ENCODE data around the gene SYNGR3. TPM values are rescaled to one million over a fixed set of nuclear protein-coding genes. Genes with fewer than 3 reads are reported as not detected.
A peak's percentile ranks its signal among the peaks of the same experiment; 100 is the strongest.

Gene SYNGR3
- polyA plus RNA-seq, 1 experiment: 1.8 TPM

DNA sequence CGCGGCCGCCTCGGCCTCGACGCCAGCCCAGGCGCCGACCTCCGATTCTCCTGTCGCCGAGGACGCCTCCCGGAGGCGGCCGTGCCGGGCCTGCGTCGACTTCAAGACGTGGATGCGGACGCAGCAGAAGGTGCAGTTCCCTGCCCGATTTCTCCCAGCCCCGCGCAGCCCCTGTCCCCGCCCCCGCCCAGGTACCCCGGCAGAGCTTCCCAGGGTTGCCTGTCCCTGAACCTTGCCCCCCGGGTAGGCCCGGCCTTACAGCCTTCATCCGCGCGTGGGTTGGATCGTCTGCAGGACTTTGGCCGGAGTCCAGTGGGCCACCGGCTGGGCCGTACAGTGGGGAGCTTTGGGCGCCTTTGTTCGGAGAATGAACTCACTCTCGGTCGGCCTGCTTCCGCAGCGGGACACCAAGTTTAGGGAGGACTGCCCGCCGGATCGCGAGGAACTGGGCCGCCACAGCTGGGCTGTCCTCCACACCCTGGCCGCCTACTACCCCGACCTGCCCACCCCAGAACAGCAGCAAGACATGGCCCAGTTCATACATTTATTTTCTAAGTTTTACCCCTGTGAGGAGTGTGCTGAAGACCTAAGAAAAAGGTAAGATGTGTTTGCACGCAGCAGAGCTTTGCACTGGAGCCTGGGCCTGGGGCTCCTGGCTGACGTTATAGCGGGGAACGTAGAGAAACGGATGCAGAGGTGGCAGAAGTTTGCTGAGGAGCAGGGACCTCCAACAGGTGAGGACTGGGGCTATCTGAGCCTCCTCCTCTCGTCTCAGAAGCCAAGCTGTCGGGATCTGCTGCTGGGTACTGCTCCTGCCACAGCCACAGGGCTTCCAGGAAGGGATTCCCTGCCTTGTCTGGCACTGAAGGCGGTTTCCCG, 5.2 kb upstream of the SYNGR3 start:
- no peak for DNase-seq (ENCODE audit: low read depth, low spot score)
- CTCF ChIA-PET: interaction anchor here (0.9 to 3.7 kb wide), 2 partner anchors 19 to 156 kb away, joined by 3 to 17 read pairs; no protein-coding TSS in a partner anchor
- POLR2A ChIA-PET: interaction anchor here (0.6 to 2.0 kb wide), 6 partner anchors 13 to 926 kb away, joined by 3 to 20 read pairs (median 4); partner anchors contain the start of genes ECI1, RPS2, TBL3 and TRAF7

DNA sequence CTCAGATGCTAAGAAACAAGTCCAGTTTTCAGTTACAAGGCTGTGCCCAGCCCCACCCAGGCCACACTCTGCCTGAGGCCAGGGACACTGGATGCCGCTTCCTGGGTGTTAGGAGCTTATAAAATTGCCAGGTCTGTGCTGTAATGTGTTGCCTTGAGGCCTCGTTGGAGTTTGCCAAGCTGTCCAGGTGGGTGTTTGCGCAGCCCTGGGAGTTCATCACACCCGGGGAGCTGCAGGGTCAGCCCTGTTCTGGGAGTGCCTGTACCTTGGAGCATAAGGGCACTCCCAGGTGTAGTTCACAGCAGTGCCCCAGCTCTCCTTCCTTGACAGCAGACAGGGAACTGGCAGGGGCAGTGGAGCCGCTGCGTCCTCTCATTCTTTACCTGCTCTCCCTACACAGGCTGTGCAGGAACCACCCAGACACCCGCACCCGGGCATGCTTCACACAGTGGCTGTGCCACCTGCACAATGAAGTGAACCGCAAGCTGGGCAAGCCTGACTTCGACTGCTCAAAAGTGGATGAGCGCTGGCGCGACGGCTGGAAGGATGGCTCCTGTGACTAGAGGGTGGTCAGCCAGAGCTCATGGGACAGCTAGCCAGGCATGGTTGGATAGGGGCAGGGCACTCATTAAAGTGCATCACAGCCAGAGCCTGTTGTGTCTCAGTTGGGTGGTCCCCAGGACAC, 4.2 kb upstream of the SYNGR3 start:
- TF ChIP-seq, protein P1, sequence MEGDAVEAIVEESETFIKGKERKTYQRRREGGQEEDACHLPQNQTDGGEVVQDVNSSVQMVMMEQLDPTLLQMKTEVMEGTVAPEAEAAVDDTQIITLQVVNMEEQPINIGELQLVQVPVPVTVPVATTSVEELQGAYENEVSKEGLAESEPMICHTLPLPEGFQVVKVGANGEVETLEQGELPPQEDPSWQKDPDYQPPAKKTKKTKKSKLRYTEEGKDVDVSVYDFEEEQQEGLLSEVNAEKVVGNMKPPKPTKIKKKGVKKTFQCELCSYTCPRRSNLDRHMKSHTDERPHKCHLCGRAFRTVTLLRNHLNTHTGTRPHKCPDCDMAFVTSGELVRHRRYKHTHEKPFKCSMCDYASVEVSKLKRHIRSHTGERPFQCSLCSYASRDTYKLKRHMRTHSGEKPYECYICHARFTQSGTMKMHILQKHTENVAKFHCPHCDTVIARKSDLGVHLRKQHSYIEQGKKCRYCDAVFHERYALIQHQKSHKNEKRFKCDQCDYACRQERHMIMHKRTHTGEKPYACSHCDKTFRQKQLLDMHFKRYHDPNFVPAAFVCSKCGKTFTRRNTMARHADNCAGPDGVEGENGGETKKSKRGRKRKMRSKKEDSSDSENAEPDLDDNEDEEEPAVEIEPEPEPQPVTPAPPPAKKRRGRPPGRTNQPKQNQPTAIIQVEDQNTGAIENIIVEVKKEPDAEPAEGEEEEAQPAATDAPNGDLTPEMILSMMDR (IDR thresholded peaks at IDR 0.05; ENCODE audit: low read depth, low read length): no peak
- CTCF ChIA-PET: interaction anchor here (1.1 to 3.7 kb wide), 2 partner anchors 18 to 155 kb away, joined by 3 to 17 read pairs; no protein-coding TSS in a partner anchor
- peaks cover 3% of the 10 kb centered on the region; the same call in 1 of the 2 replicates for H3K9me3 ChIP-seq (ENCODE audit: control insufficient read depth, insufficient read depth, low read length)
- POLR2A ChIA-PET: interaction anchor here (1.5 to 1.8 kb wide), 2 partner anchors 21 kb away, joined by 4 to 20 read pairs; partner anchors contain the start of gene RPS2
- no peak overlapping the region for H3K27ac ChIP-seq (ENCODE audit: low read depth, low read length)
- DNase-seq (ENCODE audit: low read depth, low spot score): no peak
- peaks cover 33% of the 10 kb centered on the region for H3K27me3 ChIP-seq (ENCODE audit: control insufficient read depth, insufficient read depth, low read length)
- H3K4me3 ChIP-seq (ENCODE audit: low read depth, low read length): peak overlapping the region; percentile 74

More for the DNA sequence above, 5.2 kb upstream of the SYNGR3 start:
- peak overlapping the region; percentile 74 for H3K4me3 ChIP-seq (ENCODE audit: low read depth, low read length)
- peaks cover 39% of the 10 kb centered on the region for H3K27me3 ChIP-seq (ENCODE audit: control insufficient read depth, insufficient read depth, low read length)
- H3K9me3 ChIP-seq (ENCODE audit: control insufficient read depth, insufficient read depth, low read length): peaks cover 3% of the 10 kb centered on the region; the same call in 1 of the 2 replicates
- no peak overlapping the region for H3K27ac ChIP-seq (ENCODE audit: low read depth, low read length)
- TF ChIP-seq, protein P1 (IDR thresholded peaks at IDR 0.05; ENCODE audit: low read depth, low read length): no peak

DNA sequence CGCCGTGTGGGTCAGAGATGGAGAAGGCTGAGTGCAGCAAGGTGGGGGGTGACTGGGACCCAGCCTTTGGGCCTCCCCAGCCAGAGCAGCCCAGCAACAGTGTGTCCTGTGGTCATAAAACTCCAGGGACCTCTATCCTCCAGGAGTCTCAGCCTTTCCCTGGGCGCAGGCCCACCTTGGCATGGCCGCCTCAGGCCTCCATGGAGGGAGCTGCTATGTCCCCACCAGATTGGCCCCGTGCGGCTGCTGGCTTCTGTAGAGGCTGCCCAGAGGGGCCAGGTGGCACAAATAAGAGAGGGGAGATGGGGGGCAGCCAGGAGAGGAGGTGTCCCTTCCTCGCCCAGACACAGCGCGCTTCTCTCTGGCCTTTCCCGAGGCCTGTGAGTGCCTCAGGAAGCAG, 2.6 kb upstream of the SYNGR3 start:
- H3K27ac ChIP-seq (ENCODE audit: low read depth, low read length): no peak overlapping the region
- peaks cover 3% of the 10 kb centered on the region; the same call in 1 of the 2 replicates for H3K9me3 ChIP-seq (ENCODE audit: control insufficient read depth, insufficient read depth, low read length)
- TF ChIP-seq, protein P1 (IDR thresholded peaks at IDR 0.05; ENCODE audit: low read depth, low read length): no peak
- H3K27me3 ChIP-seq (ENCODE audit: control insufficient read depth, insufficient read depth, low read length): peaks cover 29% of the 10 kb centered on the region
- POLR2A ChIA-PET: no interaction called here
- CTCF ChIA-PET: interaction anchor here (1.1 to 3.7 kb wide), 3 partner anchors 17 to 153 kb away, joined by 3 to 17 read pairs (median 6); no protein-coding TSS in a partner anchor
- no peak overlapping the region for H3K4me3 ChIP-seq (ENCODE audit: low read depth, low read length)
- no peak for DNase-seq (ENCODE audit: low read depth, low spot score)

DNA sequence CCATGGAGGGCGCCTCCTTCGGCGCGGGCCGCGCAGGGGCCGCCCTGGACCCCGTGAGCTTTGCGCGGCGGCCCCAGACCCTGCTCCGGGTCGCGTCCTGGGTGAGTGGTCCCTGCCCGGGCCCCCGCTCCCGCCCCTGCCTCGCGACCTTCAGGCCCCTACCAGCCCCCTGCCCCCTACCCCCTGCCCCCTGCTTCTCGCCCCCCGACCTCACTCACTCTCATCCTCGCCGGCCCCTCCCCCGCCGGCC, 256 bp downstream of the SYNGR3 start:
- CTCF ChIA-PET: no interaction called here
- TF ChIP-seq, protein P1 (IDR thresholded peaks at IDR 0.05; ENCODE audit: low read depth, low read length): no peak
- H3K27ac ChIP-seq (ENCODE audit: low read depth, low read length): no peak overlapping the region

More for the DNA sequence above, 256 bp downstream of the SYNGR3 start:
- Histone ChIP-seq H3K4me3 (ENCODE audit: low read depth, low read length) (peak overlapping the region; percentile 20; the same call in 1 of the 2 replicates), H3K9me3 (ENCODE audit: control insufficient read depth, insufficient read depth, low read length) (peaks cover 12% of the 10 kb centered on the region; the same call in 1 of the 2 replicates), H3K27me3 (ENCODE audit: control insufficient read depth, insufficient read depth, low read length) (peaks cover 21% of the 10 kb centered on the region)
- POLR2A ChIA-PET: interaction anchor here (3.2 kb wide), 1 partner anchor 25 kb away, joined by 10 read pairs; the partner anchor contains the start of gene RPS2
- DNase-seq (ENCODE audit: low read depth, low spot score): no peak
